Uterus (tissue), 4 donors: ENCODE results near the gene NKRF. TPM values are rescaled to one million over a fixed set of nuclear protein-coding genes. Genes with fewer than 3 reads are reported as not detected.

ENCODE experiments used
- DNase-seq, 2 donors: peaks; one replicate each; pipeline ENCODE4 v3.0.0-alpha.2; 2019 to 2020
- H3K27ac ChIP-seq, 2 donors: fragments of 200-600 bp; sonication (generic); 1 replicate in 1 of 2; 2 replicates in 1 of 2; pipeline ENCODE4 v1.5.1; 2016 to 2018
- H3K27me3 ChIP-seq, 2 donors: fragments of 200-600 bp; sonication (generic); one replicate each; pipeline ENCODE4 v1.5.1; 2018 to 2019; ENCODE audit warnings: control low read depth in 1 of 2
- H3K36me3 ChIP-seq, 2 donors: fragments of 200-600 bp; sonication (generic); one replicate each; pipeline ENCODE4 v1.5.1; 2019; ENCODE audit warnings: control low read depth in 1 of 2
- H3K4me1 ChIP-seq, 2 donors: fragments of 200-600 bp; sonication (generic); one replicate each; pipeline ENCODE4 v1.5.1; 2018 to 2019; ENCODE audit warnings: control low read depth in 1 of 2
- H3K4me3 ChIP-seq, 2 donors: fragments of 200-600 bp; sonication (generic); 1 replicate in 1 of 2; 2 replicates in 1 of 2; pipeline ENCODE4 v1.5.1; 2018 to 2019; ENCODE audit warnings: mild to moderate bottlenecking in 1 of 2
- H3K9me3 ChIP-seq, 2 donors: fragments of 200-600 bp; sonication (generic); one replicate each; pipeline ENCODE4 v1.5.1; 2019; ENCODE audit warnings: control low read depth in 1 of 2
- CTCF ChIP-seq, 4 experiments: fragments of 200-600 bp in 2 of 4; fragments of 450-650 bp in 2 of 4; sonication (generic) in 2 of 4; IDR thresholded peaks; one replicate each; pipeline ENCODE4 v1.5.1; 2016 to 2019; ENCODE audit warnings: antibody characterized with exemption in 4 of 4, mild to moderate bottlenecking in 2 of 4, moderate library complexity in 1 of 4
- POLR2A ChIP-seq, 2 donors: fragments of 450-650 bp; IDR thresholded peaks; one replicate each; pipeline ENCODE4 v1.6.1; 2016; ENCODE audit warnings: antibody characterized with exemption in 2 of 2, mild to moderate bottlenecking in 1 of 2, moderate library complexity in 1 of 2
- intact Hi-C: fragments of 100-400 bp; cut with DNase I; formaldehyde crosslinking; loops from one replicate; pipeline ENCODE4 v1.15.1; 2023; ENCODE audit warnings: low total_unique reads
- total RNA-seq, 4 donors: library from RNA; depleted of rRNA in 3 of 4; stranded (reverse); fragments of >200 nt in 3 of 4; gene quantifications; one replicate each; pipeline versions ENCODE4 v1.1.0 to v1.2.4, GENCODE V29; 2014 to 2023
- donor health status: DM: yes; HTN: yes; CAD: no.

Gene NKRF
- total RNA-seq, 4 donors from 2014 or later = 0.29 to 10.5 (median 6.0) TPM

DNA sequence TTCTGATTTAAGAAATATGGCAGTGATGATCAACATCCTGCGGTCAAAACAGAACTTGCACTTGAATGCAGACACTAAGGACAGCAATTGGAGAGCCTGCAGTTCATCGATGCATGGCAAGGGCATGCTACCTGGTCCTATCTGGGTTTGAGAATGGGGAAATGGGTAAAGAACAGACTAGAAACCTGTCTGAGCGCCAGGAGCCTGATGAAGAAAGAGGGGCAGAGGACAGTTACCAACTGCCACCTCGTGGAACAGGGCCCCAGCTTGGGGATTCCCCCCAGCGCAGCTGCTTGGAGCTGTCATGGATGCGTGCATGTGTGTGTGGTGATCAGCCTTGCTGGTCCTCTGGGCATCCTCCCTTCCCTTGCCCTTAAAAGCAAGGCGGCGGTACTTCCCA lies 30.2 kb upstream of the NKRF start:
- no peak for TF ChIP-seq POLR2A (IDR thresholded peaks at IDR 0.05)
- no peak for TF ChIP-seq CTCF (IDR thresholded peaks at IDR 0.05)
- no peaks in the 10 kb centered on the region for H3K27me3 ChIP-seq

GRCh38 chrX:119635799-119636198 lies 29.6 kb upstream of the NKRF start:
- TF ChIP-seq CTCF (IDR thresholded peaks at IDR 0.05) (no peak), POLR2A (IDR thresholded peaks at IDR 0.05) (no peak)
- Histone ChIP-seq H3K4me1 (no peaks in the 10 kb centered on the region), H3K4me3 (no peak overlapping the region), H3K9me3 (no peaks in the 10 kb centered on the region), H3K36me3 (no peaks in the 10 kb centered on the region), H3K27ac (no peak overlapping the region), H3K27me3 (no peaks in the 10 kb centered on the region)
- intact Hi-C loops = no loop called here
- no peak for DNase-seq

More for the DNA sequence above, 30.2 kb upstream of the NKRF start:
- H3K36me3 ChIP-seq = no peaks in the 10 kb centered on the region
- no peaks in the 10 kb centered on the region for H3K4me1 ChIP-seq
- no peak for DNase-seq
- intact Hi-C loops = no loop called here
- no peak overlapping the region for H3K27ac ChIP-seq
- no peaks in the 10 kb centered on the region for H3K9me3 ChIP-seq
- no peak overlapping the region for H3K4me3 ChIP-seq

DNA sequence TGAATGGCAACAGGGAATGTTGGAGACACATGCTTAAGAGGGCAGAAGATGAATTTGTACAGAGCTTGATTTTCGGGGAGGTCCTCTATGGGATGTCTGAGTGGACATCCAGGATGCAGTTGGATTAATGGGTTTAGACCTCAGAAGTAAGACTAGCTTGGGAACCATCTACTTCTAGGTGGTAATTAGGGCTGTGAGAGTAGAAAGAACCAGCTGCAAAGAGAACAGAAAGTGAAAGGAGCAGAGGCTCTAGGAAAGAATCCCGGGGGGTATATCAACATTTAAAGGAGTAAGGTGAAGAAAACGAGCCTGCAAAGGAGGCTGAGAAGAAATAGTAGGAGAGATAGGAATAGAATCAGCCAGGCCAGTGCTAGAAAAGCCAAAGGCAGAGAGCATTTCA lies 29.0 kb upstream of the NKRF start:
- no peaks in the 10 kb centered on the region for H3K4me1 ChIP-seq
- no peak overlapping the region for H3K27ac ChIP-seq
- no peaks in the 10 kb centered on the region for H3K9me3 ChIP-seq
- no peaks in the 10 kb centered on the region for H3K27me3 ChIP-seq
- intact Hi-C loops = no loop called here
- no peaks in the 10 kb centered on the region for H3K36me3 ChIP-seq
- no peak for DNase-seq
- H3K4me3 ChIP-seq = no peak overlapping the region
- no peak for TF ChIP-seq POLR2A (IDR thresholded peaks at IDR 0.05)
- TF ChIP-seq CTCF (IDR thresholded peaks at IDR 0.05) = no peak

- TF ChIP-seq POLR2A (IDR thresholded peaks at IDR 0.05) = no peak
- Histone ChIP-seq H3K9me3 (no peaks in the 10 kb centered on the region), H3K4me3 (no peak overlapping the region), H3K36me3 (no peaks in the 10 kb centered on the region), H3K27ac (no peak overlapping the region), H3K27me3 (no peaks in the 10 kb centered on the region), H3K4me1 (no peaks in the 10 kb centered on the region)
- DNase-seq = no peak
- intact Hi-C loops = no loop called here
Observed at GRCh38 chrX:119625843-119626242, 19.6 kb upstream of the NKRF start.

DNA sequence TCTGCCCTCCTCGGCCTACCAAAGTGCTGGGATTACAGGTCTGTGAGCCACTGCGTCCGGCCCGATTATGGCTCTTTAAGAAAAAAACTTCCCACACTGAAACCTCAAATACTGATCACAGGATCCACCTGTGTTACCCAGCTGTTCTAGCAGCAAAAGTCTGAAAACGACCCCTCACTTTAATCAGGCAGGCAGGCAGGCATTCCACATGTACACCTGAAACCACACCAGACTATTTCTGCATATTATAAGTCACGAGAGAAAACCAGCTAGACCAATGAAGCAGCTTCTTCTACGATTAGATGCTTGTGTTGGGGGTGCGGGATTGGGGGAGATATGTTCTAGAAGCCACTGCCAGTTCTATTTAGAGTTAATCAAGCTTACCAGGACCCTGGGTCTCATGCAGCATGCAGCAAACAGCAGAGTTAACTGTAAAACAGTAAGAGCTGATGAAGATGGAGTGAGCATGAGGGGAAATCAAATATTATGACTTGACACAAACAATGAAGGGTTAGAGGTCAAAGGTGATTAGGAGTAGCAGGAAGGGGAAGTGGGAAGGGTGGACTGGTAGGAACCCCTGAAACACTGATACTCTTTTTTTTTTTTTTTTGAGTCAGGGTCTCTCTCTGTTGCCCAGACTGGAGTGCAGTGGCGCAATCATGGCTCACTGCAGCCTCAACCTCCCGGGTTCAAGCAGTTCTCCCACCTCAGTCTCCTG lies 18.9 kb upstream of the NKRF start:
- no peak for DNase-seq
- Histone ChIP-seq H3K4me3 (no peak overlapping the region), H3K36me3 (no peaks in the 10 kb centered on the region), H3K27me3 (no peaks in the 10 kb centered on the region), H3K27ac (no peak overlapping the region), H3K4me1 (no peaks in the 10 kb centered on the region), H3K9me3 (no peaks in the 10 kb centered on the region)
- no peak for TF ChIP-seq POLR2A (IDR thresholded peaks at IDR 0.05)
- TF ChIP-seq CTCF (IDR thresholded peaks at IDR 0.05) = no peak
- intact Hi-C loops = no loop called here
